GM19351 (cell line): ENCODE measurements around the gene ENTHD1.
A peak's percentile ranks its signal among the peaks of the same experiment; 100 is the strongest.
"Not testable (repeated sequence)": the region's sequence is repeated elsewhere in the genome, so short reads cannot be mapped to it uniquely, and the experiment has no call there.

Source experiments
- ATAC-seq: cut with Tn5 transposase; IDR thresholded peaks from one replicate; pipeline ENCODE4 v1.9.1; 2021; ENCODE audit warnings: mild to moderate bottlenecking, moderate library complexity; ENCODE audit not compliant: unreplicated experiment

Gene ENTHD1

DNA sequence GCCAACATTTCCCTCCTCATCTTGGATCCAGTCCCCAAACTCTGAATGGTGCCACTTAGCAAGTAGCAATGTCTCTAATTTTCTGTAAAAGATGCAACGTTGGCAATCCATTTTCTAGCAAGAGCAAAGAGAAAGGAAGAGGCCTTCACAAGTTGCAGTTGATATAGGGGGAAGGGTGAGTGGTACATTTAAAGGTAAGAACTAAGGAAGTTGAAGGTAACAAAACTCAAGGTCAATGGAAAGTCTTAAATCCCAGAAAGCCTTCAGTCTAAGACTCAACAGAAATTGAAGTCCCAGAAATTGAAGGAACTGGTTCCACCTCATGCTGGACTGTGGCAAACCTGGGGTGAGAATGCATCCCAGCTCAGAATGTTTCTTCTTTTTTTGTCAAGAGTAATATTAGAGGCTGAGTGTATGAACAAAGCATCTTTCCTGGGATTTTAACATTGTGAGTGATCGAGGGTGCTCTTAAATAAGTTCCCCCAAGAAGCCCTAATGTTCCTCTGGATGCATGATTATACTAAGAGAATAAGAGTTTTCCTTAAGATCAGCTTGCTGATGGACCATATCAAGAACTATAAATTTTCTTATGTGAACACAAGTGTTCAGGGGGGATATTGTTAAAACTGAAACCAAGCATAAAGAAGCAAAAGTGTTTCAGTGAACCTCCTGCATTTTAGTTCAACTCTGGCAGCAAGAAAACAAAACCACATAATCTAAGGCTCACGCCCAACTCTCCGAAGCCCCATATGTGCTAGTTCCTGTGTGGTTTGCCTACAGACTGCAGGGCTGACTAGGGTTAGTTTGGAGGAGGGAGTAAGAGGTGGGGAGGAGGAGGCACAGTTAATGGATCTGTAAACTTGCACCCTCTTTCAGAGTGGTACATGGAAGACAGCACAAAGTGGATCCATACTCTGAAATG lies 7.0 kb upstream of the ENTHD1 start, which contains the start of gene GRAP2:
Gene GRAP2 (plus strand): TSS at position 779 of the 922 bp plus-strand sequence. CDS start 46,023 bp downstream, outside the sequence.
- peak; percentile 74 for ATAC-seq

DNA sequence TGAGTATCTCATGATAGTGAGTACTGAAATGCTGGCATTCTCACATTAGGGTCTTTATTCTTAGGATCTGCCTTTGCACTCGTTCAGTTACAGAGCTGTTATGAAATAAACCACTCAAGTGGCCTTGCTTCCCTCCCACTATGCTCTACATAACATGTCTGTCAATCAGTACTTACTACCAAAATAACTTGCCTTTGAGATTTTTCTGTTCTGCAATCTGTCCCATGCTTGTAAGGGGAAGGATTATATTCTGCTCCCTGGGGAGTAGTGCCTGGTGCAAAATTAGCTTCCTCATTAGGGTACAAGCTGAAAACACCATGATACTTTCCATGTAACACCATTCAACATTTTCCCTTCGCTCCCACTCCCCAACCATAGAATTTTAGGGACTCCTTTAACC lies 5.4 kb upstream of the ENTHD1 start:
- peak; percentile 45 for ATAC-seq

DNA sequence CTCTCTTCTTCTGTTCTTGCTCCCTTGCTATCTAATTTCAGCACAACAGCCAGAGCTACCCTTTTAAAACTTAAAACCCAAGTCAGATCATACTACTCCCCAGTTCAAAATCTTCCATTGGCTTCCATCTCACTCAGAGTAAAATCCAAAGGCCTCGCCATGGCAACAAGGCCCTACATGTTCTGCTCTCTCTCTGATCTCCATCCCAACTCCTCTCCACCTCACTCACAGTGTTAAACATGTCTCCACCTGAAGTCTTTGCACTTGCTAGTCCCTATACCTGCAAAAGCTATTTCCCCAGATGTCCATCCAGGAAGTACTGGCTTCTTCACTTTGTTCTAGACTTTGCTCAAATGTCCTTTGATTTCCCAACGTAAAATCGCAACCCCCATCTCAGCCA lies 4.3 kb upstream of the ENTHD1 start:
- no peak for ATAC-seq

DNA sequence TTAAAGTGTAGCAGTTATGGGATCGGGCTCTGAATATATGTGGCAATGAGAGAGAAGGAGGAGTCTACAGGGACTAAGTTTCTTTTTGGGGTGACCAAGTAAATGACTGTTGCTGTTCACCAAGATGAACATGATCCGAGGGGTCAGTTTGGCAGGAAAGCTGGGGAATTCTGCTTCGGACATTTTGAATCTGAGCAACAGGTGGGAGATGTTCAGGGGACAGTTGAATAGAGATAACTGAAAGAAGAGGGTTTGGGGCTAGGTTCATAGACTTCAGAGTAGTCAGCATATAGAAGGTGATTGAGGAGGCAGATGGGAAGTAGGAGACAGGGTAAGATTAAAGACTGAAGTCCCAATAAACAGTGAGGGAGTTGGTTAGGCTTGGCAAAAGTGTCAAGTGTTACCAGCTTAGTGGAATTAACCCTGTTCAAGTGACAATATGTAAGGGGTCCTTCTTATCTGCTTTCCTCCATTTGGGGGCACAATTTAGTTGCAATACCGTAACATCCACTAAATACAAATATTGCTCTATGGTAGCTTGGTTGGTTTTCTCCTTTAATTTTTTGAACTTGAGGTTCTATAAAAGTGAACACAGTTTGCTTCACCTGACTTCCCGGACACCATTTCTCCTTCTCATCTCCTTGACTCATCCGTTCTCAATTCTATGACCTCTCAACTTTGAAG lies 2.9 kb upstream of the ENTHD1 start:
- no peak for ATAC-seq

DNA sequence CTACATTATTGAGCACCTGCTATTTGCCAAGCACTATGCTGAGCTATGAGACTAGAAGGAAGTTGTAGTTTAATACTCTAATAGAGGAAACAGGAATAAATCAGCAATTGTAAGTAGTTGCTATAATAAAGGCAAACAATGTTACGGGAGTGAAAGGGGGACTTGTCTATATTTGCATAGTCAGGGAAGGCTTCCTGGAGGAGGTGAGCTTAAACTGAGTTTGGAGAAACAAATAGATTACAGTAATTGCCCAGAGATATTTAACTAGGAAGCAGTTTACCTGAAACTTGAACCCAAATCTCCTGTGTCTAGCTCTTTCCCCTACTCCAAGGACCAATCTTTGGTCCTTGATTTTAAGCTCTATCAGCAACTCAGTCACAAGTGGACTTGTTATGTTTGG lies 2.1 kb upstream of the ENTHD1 start:
- ATAC-seq = no peak

DNA sequence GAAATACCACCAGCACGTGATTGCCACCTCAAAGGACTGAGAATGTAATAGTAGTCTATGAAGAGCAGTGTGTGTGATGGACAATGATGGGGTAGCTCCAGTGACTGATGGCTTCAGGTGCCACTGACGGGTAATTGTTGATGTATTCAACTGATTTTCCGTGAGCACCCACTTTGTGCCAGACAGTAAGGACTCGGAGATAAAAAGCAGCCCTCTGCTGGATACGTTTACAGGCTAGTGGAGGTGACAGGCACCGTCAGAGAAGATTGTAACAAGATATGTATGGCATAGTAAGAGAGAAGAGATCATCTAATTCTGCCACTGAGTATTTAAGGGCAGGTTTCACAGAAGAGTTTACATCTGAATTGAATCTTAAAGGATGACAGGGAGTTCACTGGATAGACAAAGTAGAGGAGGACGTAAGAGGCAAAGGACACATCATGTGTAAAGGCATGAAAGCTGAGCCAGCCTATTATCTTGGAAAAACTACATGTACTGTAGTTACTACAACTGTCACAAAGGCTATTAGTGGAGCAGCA lies 1.1 kb upstream of the ENTHD1 start:
- ATAC-seq = no peak

DNA sequence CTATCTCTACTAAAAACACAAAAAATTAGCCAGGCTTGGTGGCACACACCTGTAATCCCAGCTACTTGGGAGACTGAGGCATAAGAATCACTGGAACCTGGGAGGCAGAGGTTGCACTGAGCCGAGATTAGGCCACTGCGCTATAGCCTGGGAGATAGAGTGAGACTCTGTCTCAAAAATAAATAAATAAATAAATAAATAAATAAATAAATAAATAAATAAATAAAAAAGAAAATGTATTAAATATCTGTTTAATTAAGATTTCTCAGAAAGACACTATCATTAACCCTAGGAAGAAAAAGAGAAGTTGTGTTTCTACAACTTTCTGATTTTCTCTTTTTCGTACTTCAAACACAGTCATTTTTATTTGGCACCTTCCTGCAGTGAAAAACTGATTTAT lies 3.6 kb downstream of the ENTHD1 start:
- not testable (repeated sequence) for ATAC-seq

DNA sequence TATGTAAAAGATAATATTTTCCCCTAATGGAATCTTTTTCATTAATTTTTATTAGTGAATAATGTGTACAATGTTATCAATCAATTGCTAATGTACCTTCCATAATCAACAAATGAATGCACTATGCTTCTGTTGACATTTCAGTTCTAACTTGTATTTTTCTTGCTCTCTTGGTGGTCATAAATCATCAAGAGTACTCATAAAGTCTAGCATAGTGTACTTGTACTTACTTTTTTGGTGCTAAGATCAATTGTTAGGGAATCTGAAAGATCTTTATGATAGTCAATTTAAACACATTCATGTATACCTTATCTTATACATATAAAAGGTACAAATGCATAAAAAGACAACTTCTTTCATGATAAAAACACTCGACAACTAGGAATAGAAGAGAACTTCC lies 10.5 kb downstream of the ENTHD1 start:
- ATAC-seq = no peak

DNA sequence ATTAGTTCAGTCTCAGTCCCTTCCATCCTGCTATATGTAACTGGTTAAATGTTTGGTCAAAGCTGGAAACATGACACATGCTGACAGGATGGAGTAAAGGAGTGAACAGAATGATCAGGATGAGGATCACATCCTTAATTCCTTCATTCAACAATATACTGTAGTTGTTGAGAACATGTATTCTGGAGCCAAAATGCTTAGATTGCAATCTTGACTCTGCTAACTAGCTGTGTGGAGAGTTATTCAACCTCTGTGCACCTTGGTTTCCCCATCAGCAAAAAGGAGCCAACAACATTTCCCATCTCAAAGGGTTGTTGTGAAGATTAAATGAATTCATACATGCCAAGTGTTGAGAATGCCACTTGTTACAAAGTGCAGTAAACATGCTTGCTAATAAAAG lies 12.8 kb downstream of the ENTHD1 start:
- no peak for ATAC-seq

DNA sequence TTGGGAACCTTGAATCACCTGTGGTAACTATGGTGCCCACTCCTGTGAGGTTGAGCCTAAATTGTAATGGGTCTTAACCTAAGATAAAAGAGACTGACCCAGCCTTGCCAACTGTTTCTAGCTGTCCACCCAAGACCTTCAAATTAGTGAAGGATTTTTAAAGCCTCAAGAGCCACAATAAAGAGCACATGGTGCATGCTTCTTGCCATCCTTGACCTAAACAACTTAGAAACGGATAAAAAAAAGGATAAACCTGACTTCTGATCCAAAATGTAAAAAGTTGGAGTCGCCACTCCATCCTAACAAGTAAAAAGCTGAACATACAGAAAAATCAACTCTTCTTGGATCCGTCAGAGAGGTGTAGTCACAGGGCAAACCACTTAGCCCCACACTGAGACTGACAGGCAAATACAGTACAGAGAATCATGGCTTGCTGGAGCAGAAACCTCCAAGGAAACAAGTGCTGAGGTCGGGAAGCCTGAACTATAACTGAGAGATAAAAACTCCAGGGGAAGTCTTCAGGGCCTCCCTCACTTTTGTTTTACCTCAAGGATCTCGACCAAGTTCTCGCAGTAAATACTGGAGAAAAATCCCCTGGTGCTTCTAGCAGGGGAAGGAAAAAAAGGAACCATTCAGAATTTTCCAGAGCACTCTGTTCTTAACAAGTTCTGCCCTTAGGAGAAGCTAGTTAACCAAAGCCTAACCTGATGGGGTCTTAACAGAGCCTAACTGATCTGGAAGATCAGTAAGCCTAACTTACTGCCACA lies 16.3 kb downstream of the ENTHD1 start:
- no peak for ATAC-seq

DNA sequence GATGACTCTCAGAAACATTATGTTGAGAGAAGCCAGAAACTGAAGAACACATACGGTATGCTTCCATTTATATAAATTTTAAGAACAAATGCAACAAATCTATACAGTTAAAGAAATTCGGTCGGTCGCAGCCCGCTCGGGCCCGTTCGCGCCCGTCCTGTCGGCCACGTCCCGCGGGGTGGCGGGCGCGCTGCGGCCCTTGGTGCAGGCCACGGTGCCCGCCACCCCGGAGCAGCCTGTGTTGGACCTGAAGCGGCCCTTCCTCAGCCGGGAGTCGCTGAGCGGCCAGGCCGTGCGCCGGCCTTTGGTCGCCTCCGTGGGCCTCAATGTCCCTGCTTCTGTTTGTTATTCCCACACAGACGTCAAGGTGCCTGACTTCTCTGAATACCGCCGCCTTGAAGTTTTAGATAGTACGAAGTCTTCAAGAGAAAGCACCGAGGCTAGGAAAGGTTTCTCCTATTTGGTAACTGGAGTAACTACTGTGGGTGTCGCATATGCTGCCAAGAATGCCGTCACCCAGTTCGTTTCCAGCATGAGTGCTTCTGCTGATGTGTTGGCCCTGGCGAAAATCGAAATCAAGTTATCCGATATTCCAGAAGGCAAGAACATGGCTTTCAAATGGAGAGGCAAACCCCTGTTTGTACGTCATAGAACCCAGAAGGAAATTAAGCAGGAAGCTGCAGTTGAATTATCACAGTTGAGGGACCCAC lies 18.2 kb downstream of the ENTHD1 start:
- ATAC-seq = not testable (repeated sequence)

DNA sequence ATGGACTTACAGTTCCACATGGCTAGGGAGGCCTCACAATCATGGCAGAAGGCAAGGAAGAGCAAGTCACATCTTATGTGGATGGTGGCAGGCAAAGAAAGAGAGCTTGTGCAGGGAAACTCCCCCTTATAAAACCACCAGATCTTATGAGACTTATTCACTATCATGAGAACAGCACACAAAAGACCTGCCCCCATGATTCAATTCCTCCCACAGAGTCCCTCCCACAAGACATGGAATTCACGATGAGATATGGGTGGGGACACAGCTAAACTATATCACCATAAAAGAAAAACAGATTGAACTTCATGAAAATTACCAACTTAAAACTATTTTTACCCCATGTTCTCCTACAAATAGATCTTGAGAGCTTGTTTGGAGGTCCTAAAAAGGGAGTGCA lies 19.6 kb downstream of the ENTHD1 start:
- no peak for ATAC-seq

DNA sequence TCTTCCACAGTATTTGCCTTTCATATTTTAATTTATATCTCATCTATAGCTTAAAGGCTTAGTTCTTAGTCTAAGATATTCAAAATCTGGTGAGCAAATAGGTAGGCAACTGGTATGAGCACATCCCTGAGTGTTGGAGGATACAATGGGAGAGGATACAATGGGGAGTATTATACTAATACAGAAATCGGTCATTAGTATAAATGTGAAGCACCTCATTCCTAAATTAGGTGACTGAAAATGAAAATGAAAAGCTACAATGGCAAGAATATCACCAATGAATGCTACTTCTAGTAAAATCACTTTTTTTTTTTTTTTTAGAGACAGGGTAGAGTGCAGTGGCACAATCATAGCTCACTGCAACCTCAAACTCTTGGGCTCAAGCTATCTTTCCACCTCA lies 21.0 kb downstream of the ENTHD1 start:
- no peak for ATAC-seq

DNA sequence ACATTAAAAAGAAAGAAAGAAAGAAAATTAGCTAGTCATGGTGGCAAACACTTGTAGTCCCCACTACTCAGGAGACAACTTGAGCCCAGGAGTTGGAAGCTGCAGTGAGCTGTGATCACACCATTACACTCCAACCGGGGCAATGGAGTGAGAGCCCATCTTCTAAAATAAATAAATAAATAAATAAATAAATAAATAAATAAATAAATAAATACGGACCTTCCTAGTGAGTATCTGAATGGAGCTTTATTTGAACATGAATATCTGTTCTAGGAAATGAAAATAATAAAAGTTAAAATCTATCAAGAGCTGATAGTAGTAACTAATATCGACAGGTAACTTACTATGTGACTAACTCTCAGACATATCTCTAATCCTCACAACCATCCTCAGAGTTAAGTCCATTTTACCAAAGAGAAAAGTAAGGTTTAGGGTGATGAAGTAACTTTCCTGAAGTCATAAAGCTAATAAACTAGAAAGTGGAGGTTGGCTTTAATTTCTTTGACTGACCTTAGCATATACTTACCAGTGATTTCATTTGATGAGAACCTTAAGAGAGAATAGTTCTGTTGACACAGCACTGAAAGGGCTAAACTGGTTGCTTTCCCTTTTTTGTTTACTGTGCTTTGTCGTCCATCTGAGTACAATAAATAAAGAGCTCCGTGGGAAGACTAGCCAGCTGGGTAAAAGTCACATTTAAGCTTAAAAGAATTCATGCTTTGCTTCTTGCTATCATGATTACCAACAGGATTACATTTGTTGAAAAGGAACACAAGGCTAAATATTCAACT lies 22.4 kb downstream of the ENTHD1 start:
- ATAC-seq = no peak

DNA sequence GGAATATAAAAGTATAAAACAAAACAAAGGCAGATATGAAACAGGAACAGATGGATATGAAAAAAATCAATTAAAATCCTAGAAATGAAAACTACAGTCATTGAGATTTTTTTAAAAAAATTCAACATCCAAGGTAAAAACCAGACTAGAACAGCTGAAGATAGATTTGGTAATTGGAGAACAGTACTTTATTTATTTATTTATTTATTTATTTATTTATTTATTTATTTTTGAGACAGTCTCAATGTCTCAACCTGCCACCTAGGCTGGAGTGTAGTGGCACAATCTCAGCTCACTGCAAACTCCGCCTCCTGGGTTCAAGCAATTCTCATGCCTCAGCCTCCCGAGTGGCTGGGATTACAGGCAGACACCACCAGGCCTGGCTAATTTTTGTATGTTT lies 23.8 kb downstream of the ENTHD1 start:
- not testable (repeated sequence) for ATAC-seq

DNA sequence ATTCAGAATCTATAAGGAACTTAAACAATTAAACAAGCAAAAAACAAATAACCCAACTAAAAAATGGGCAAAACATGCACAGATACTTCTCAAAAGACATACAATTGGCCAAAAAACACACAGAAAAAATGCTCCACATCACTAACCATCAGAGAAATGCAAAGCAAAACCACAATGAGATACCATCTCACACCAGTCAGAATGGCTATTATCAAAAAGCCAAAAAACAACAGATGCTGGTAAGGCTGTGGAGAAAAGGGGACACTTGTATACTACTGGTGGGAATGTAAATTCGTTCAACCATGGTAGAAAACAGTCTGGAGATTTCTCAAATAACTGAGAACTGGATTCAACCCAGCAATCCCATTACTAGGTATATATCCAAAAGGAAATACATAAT lies 24.8 kb downstream of the ENTHD1 start:
- ATAC-seq = no peak

DNA sequence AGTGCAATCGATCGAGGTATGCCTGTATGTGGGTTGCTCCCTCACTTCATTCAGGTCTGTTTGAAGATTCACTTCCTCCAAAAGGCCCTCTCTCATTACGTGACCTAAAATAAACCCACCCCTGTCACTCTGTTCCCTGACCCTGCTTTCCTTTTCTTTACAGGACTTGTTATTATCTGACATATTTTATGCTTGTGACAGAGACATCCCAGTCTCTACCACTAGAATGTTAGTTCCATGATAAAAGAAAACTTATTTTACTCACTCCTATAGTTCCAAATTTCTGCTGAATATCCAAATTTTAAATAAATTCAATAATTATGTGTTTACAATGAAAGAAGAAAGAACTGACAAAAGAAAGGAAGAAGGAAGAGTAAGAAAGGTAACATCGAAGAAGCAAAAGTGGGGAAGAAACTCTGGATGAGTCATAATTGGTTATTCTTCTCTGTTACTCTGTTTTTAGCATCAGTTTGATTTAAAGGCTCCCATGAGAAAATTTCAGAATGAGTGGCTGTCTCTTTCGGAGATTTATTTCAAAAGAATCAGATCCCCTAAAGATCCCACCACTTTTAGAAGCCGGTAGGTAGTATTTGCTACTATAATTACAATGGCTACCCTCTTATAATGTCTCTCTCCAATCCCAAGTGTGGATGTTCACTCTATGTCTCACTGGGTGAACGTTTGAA lies 33.5 kb downstream of the ENTHD1 start:
- ATAC-seq = no peak

DNA sequence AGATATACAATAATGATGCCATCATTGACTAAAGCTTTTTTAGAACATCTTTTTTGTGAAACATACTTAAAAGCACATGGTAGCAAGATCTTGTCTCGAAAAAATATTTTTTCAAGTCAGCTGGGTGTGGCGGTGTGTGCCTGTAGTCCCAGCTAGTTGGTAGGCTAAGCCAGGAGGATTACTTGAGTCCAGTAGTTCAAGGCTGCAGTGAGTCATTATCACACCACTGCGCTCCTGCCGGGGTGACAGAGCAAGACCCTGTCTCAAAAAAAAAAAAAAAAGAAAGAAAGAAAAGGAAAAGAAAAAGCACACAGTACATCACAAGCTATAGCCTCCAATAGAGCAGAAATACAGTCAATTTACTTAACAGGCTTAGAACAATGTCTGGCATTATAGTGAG lies 37.0 kb downstream of the ENTHD1 start:
- ATAC-seq = no peak

DNA sequence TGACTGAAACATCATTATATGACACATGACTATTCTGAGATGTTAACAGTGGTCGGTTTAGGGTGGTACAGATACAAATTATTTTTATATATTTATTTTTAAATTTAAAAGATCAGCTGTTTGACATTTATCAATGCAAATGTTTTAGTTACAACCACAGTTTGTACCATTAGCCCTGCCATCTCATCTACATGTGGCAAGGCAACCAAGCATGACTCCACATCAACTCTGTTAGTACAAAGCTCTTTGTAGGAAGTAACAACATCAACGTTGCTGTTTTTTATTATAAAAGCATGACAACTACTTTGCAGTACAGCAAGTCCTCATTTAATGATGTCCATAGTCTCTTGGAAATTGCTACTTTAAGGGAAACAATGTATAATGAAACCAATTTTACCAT lies 40.8 kb downstream of the ENTHD1 start:
- no peak for ATAC-seq
